Kidney (tissue), 14 donors: ENCODE data around the gene TGFB1I1. TPM values are rescaled to one million over a fixed set of nuclear protein-coding genes. Genes with fewer than 3 reads are reported as not detected.

Experiments
- DNase-seq, 5 donors: peaks; one replicate each; pipeline ENCODE4 v3.0.0-alpha.2; 2013 to 2020
- FAIRE-seq: peaks from 2 replicates; lab custom pipeline; 2012; peaks lifted over from hg19 to GRCh38; lab: Jason Lieb, UNC
- H3K27ac ChIP-seq, 2 donors: one replicate each; pipeline ENCODE4 v1.7.0; 2013; ENCODE audit warnings: low read depth in 2 of 2, low read length in 2 of 2, inconsistent platforms in 1 of 2
- H3K27me3 ChIP-seq: one replicate; pipeline ENCODE4 v1.7.1; 2013; ENCODE audit warnings: low read length, inconsistent platforms; ENCODE audit not compliant: control insufficient read depth, insufficient read depth
- H3K36me3 ChIP-seq, 3 donors: one replicate each; pipeline versions ENCODE4 v1.7.0 to v1.7.1; 2013; ENCODE audit warnings: low read length in 3 of 3, control low read depth in 1 of 3, inconsistent platforms in 1 of 3; ENCODE audit not compliant: insufficient read depth in 3 of 3, control insufficient read depth in 2 of 3
- H3K4me1 ChIP-seq, 3 donors: one replicate each; pipeline versions ENCODE4 v1.7.0 to v1.7.1; 2013; ENCODE audit warnings: low read length in 3 of 3, inconsistent platforms in 1 of 3, low read depth in 1 of 3; ENCODE audit not compliant: control insufficient read depth in 2 of 3, insufficient read depth in 2 of 3
- H3K4me3 ChIP-seq, 3 donors: one replicate each; pipeline versions ENCODE4 v1.7.0 to v1.8.1; 2013; ENCODE audit warnings: low read length in 3 of 3, control low read depth in 1 of 3, inconsistent platforms in 1 of 3
- H3K9ac ChIP-seq, 3 donors: one replicate each; pipeline versions ENCODE4 v1.7.0 to v1.7.1; 2013; ENCODE audit warnings: low read length in 3 of 3, control low read depth in 1 of 3, inconsistent platforms in 1 of 3
- H3K9me3 ChIP-seq, 3 donors: one replicate each; pipeline versions ENCODE4 v1.7.0 to v1.7.1; 2013; ENCODE audit warnings: low read length in 3 of 3, control low read depth in 1 of 3, inconsistent platforms in 1 of 3; ENCODE audit not compliant: control insufficient read depth in 2 of 3, insufficient read depth in 1 of 3
- CTCF ChIP-seq: IDR thresholded peaks from 3 replicates; pipeline ENCODE4 v1.5.1; 2012; ENCODE audit warnings: mild to moderate bottlenecking, moderate library complexity, borderline replicate concordance; ENCODE audit not compliant: insufficient read depth; ENCODE audit errors: extremely low read depth
- intact Hi-C: fragments of 100-400 bp; cut with DNase I; formaldehyde crosslinking; loops from one replicate; pipeline ENCODE4 v1.11.1; 2022
- polyA plus RNA-seq: library from polyadenylated mRNA; stranded (reverse); fragments of 350-450 nt; fragmentation: Illumina TruSeq; extraction: RNeasy Lipid Tissue Mini Kit (QIAGEN cat#74804); gene quantifications from one replicate; pipeline ENCODE4 v1.2.3, GENCODE V29; 2014; ENCODE audit warnings: low read depth, low replicate concordance; ENCODE audit not compliant: insufficient read depth
- total RNA-seq: library from RNA; stranded (reverse); fragmentation: NEBNext Ultra II Directional; extraction: Animal tissue kit (Norgen Biotek cat#: 25700); gene quantifications from one replicate; pipeline ENCODE4 v1.2.1, GENCODE V29; 2021
- donor health status: control.
- donor health status: control.
- donor health status: control.
- donor health status: control.
- donor health status: control.
- donor health status: DM: yes; HTN: yes; CAD: no.
- donor health status: Normal renal cell carcinoma (clear cell type).

The TGFB1I1 gene
- total and polyA plus RNA-seq, 2 donors from 2014 or later: 27.5 to 54.4 TPM

DNA sequence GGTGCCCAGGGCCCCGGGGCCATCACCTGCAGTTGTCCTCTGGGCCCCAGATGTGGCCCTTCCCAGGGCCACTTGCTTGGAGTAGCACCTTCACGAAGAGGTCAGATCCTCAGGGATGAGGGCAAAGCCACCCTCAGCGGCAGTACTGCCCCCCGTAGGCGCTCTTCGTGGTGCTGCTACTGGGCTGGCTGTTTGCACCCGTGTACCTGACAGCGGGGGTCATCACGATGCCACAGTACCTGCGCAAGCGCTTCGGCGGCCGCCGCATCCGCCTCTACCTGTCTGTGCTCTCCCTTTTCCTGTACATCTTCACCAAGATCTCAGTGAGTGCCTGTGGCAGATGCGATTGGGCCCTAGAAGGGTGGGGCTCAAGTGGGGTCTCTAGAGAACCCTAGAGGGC, 13.6 kb downstream of the TGFB1I1 start:
- H3K27me3 ChIP-seq: no peaks in the 10 kb centered on the region
- TF ChIP-seq CTCF: no peak
- H3K9me3 ChIP-seq: no peaks in the 10 kb centered on the region
- no peak for FAIRE-seq
- peak overlapping the region in 2 of 3 donors; percentile 26 to 71 for H3K4me3 ChIP-seq
- peak in 1 of 5 donors; percentile 68 for DNase-seq
- H3K36me3 ChIP-seq: peaks cover 0 to 3% (median 3%) of the 10 kb centered on the region in 3 donors
- no peak overlapping the region for H3K27ac ChIP-seq
- H3K4me1 ChIP-seq: peaks cover 0 to 21% (median 2%) of the 10 kb centered on the region in 3 donors
- intact Hi-C loops: no loop called here
- no peak overlapping the region for H3K9ac ChIP-seq

DNA sequence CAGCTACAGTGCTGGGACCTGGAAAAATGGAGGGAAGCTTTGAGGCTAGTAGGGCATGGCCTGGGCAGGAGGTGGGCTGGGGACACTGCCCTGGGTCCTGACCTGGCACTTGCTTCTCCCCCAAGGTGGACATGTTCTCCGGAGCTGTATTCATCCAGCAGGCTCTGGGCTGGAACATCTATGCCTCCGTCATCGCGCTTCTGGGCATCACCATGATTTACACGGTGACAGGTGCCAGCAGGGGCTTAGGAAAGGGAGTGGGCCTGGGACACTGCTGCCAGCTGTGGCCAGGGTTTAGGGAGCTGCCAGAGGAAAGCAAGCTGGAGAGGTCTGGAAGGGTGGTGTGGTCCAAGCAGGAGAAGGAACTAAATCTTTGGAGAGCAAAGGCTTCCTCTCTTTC, 14.1 kb downstream of the TGFB1I1 start:
- H3K4me3 ChIP-seq: peak overlapping the region in 2 of 3 donors; percentile 26 to 71
- no peak for TF ChIP-seq CTCF
- H3K36me3 ChIP-seq: peaks cover 0 to 4% (median 4%) of the 10 kb centered on the region in 3 donors
- FAIRE-seq: no peak
- no peaks in the 10 kb centered on the region for H3K27me3 ChIP-seq
- peaks cover 0 to 16% (median 0%) of the 10 kb centered on the region in 3 donors for H3K4me1 ChIP-seq
- no peak overlapping the region for H3K27ac ChIP-seq
- no peaks in the 10 kb centered on the region for H3K9me3 ChIP-seq
- H3K9ac ChIP-seq: no peak overlapping the region
- intact Hi-C loops: no loop called here
- DNase-seq: peak in 1 of 5 donors; percentile 46

- no peak for TF ChIP-seq CTCF
- DNase-seq: peak in 2 of 5 donors; percentile 30 to 85
Observed at GRCh38 chr16:31487071-31487719, 15.2 kb downstream of the TGFB1I1 start.

More at GRCh38 chr16:31487071-31487719, 15.2 kb downstream of the TGFB1I1 start:
- Histone ChIP-seq H3K27me3 (no peaks in the 10 kb centered on the region), H3K4me3 (peak overlapping the region; percentile 34 to 71 (median 60)), H3K27ac (peak overlapping the region in 1 of 2 donors; percentile 56), H3K9me3 (no peaks in the 10 kb centered on the region), H3K9ac (peak overlapping the region in 1 of 3 donors; percentile 61), H3K4me1 (peaks cover 0 to 15% (median 0%) of the 10 kb centered on the region in 3 donors), H3K36me3 (peaks cover 0 to 4% (median 4%) of the 10 kb centered on the region in 3 donors)
- intact Hi-C loops: no loop called here
- no peak for FAIRE-seq
